Transverse colon (tissue), 4 donors: ENCODE measurements around the gene PLXDC2.

Experiments
- CTCF ChIP-seq, 5 experiments: fragments of 200-600 bp in 3 of 5; fragments of 450-650 bp in 2 of 5; sonication (generic) in 3 of 5; IDR thresholded peaks; 1 replicate in 2 of 5; 2 replicates in 3 of 5; pipeline ENCODE4 v1.5.1; 2016 to 2017; ENCODE audit warnings: antibody characterized with exemption in 5 of 5, inconsistent platforms in 3 of 5, mild to moderate bottlenecking in 2 of 5, moderate library complexity in 1 of 5
- EP300 ChIP-seq: sonication (generic); formaldehyde crosslinking; IDR thresholded peaks from one replicate; pipeline ENCODE4 v1.6.1; 2017; ENCODE audit warnings: antibody characterized with exemption, low read depth
- POLR2A ChIP-seq: fragments of 450-650 bp; IDR thresholded peaks from one replicate; pipeline ENCODE4 v1.6.1; 2016; ENCODE audit warnings: antibody characterized with exemption, mild to moderate bottlenecking, moderate library complexity
- POLR2AphosphoS5 ChIP-seq, 3 donors: sonication (generic); formaldehyde crosslinking; IDR thresholded peaks; one replicate each; pipeline ENCODE4 v1.6.1; 2016; ENCODE audit warnings: antibody characterized with exemption in 3 of 3

GRCh38 chr10:20288060-20288459 lies 471.8 kb downstream of the PLXDC2 start:
- TF ChIP-seq CTCF (IDR thresholded peaks at IDR 0.05), result no peak
- TF ChIP-seq POLR2AphosphoS5 (IDR thresholded peaks at IDR 0.05), result no peak
- TF ChIP-seq POLR2A, result no peak
- TF ChIP-seq EP300, result no peak
